Islet precursor cell (in vitro differentiated cells): ENCODE measurements around the gene SOX6.

Source experiments
- DNase-seq: peaks from one replicate; pipeline ENCODE4 v3.0.0-alpha.2; 2018

Gene SOX6

GRCh38 chr11:16028419-16028818, 327.9 kb downstream of the SOX6 start:
- DNase-seq, result no peak

GRCh38 chr11:16027621-16028020, 328.7 kb downstream of the SOX6 start:
- DNase-seq, result no peak

GRCh38 chr11:16026849-16027248, 329.5 kb downstream of the SOX6 start:
- no peak for DNase-seq

GRCh38 chr11:16018931-16019330, 337.4 kb downstream of the SOX6 start:
- no peak for DNase-seq

- DNase-seq, result no peak
Measured at GRCh38 chr11:16016468-16016829, 339.9 kb downstream of the SOX6 start.

- DNase-seq, result no peak
Measured at GRCh38 chr11:16015741-16016467, 340.4 kb downstream of the SOX6 start.

GRCh38 chr11:16013649-16014275, 342.6 kb downstream of the SOX6 start:
- DNase-seq, result no peak

GRCh38 chr11:16013242-16013641, 343.1 kb downstream of the SOX6 start:
- DNase-seq, result no peak

GRCh38 chr11:16012125-16012751, 344.1 kb downstream of the SOX6 start:
- no peak for DNase-seq

GRCh38 chr11:16011396-16011795, 344.9 kb downstream of the SOX6 start:
- DNase-seq, result no peak

GRCh38 chr11:16009021-16009420, 347.3 kb downstream of the SOX6 start:
- no peak for DNase-seq

- DNase-seq, result no peak
Measured at GRCh38 chr11:16007514-16007913, 348.8 kb downstream of the SOX6 start.

- DNase-seq, result no peak
Measured at GRCh38 chr11:16002942-16003341, 353.4 kb downstream of the SOX6 start.

- no peak for DNase-seq
Measured at GRCh38 chr11:16001899-16002426, 354.4 kb downstream of the SOX6 start.

GRCh38 chr11:16001044-16001568, 355.2 kb downstream of the SOX6 start:
- DNase-seq, result no peak

- no peak for DNase-seq
Measured at GRCh38 chr11:16000065-16000464, 356.3 kb downstream of the SOX6 start.

GRCh38 chr11:15993345-15993744, 363.0 kb downstream of the SOX6 start:
- DNase-seq, result no peak

- no peak for DNase-seq
Measured at GRCh38 chr11:15991215-15991614, 365.1 kb downstream of the SOX6 start.

- DNase-seq, result no peak
Measured at GRCh38 chr11:15989685-15990084, 366.7 kb downstream of the SOX6 start.

GRCh38 chr11:15988693-15989231, 367.6 kb downstream of the SOX6 start:
- peak; percentile 62 for DNase-seq

- DNase-seq, result no peak
Measured at GRCh38 chr11:15988016-15988550, 368.3 kb downstream of the SOX6 start.

GRCh38 chr11:15987046-15987445, 369.3 kb downstream of the SOX6 start:
- DNase-seq, result no peak

GRCh38 chr11:15985860-15986139, 370.5 kb downstream of the SOX6 start:
- DNase-seq, result no peak
